ENCODE results near the gene ZNRF1.

DNA sequence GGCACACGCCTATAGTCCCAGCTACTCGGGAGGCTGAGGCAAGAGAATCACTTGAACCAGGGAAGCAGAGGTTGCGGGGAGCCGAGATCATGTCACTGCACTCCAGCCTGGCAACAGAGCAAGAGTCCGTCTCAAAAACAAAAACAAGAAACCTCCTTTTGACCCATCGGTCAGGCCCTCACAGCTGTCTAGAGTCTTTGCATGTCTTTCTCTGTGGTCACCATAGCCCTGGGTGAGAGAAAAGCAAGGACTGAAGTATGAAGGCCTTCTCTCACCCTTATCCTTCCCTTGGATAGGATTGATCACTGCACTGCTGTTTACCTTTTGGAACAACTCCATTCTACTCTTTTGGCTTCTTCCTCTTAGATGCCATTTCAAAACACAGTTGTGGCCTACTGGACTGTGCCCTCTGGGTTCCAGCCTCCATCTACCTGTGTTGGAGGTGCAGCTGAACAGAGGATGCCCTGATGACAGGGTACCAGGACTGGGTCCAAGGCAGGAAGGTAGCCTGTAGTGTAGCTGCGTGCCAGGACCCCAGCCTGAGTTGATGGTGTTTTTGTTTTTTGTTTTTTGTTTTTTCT, 80.6 kb downstream of the ZNRF1 start:
- TF ChIP-seq WRNIP1 (IDR thresholded peaks at IDR 0.05; ENCODE audit: borderline replicate concordance, low read depth, low read length): no peak
- no peak for TF ChIP-seq POLR2A (IDR thresholded peaks at IDR 0.05; ENCODE audit: low read depth, low read length)
- TF ChIP-seq POLR2AphosphoS5 (IDR thresholded peaks at IDR 0.05; ENCODE audit: low read length): no peak
- TF ChIP-seq PRDM15 (CRISPR knock-in tag; IDR thresholded peaks at IDR 0.05): no peak
- no peak for TF ChIP-seq BCL11A (IDR thresholded peaks at IDR 0.05; ENCODE audit: low read depth, low read length)
- TF ChIP-seq NFYB (IDR thresholded peaks at IDR 0.05; ENCODE audit: insufficient read depth, low read depth, low read length): no peak

Data from GM12878 (cell line).